ENCODE results near the gene GTF2E1.
"Not testable (repeated sequence)": the region's sequence is repeated elsewhere in the genome, so short reads cannot be mapped to it uniquely, and the experiment has no call there.

Gene GTF2E1

DNA sequence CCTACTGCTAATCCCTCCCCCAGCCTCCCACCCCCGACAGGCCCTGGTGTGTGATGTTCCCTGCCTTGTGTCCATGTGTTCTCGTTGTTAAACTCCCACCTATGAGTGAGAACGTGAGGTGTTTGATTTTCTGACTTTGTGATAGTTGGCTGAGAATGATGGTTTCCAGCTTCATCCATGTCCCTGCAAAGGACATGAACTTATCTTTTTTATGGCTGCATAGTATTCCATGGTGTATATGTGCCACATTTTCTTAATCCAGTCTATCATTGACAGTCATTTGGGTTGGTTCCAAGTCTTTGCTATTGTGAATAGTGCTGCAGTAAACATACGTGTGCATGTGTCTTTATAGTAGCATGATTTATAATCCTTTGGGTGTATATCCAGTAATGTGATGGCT lies 16.0 kb downstream of the GTF2E1 start:
- DNase-seq = not testable (repeated sequence)

DNA sequence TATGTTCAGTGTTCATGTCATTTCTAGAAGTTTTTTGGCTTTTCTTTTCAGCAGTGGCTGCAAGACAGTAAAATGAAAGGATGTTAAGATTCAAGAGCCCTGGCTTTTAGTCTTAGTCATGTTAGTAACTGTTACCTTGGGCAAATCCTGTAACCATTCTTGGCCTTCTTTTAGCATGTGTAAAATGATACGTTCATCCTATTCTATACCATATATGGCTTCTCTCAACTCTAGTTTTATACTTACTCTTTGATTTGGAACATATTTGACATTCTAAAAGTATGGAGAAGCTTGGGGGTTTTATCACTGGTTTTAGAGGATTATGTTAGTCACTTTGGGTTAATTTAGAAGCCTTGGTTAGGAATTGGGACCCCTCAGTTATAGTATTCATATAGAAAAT lies 20.1 kb downstream of the GTF2E1 start:
- DNase-seq = no peak

DNA sequence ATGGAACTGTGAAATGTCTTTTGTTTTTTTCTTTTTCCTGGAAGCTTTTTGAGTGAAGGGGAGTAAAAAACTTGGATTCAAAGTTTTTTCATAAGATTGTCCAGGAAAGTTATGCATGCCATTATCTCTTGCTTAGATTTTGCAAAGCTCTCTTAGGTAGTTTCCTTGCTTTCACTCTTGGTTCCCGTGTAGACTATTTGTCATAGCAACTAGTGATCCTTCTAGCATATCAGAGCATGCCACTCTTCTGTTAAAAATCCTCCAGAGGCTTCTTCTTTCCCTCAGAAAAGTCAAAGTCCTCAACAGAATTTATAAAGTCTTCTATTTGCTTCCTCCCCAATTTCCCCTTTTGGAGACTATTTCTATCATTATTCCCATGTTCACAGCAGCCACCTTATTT lies 21.1 kb downstream of the GTF2E1 start:
- peak; percentile 39 for DNase-seq

GRCh38 chr3:120764206-120764605 lies 21.7 kb downstream of the GTF2E1 start:
- no peak for DNase-seq

GRCh38 chr3:120765830-120766493 lies 23.4 kb downstream of the GTF2E1 start:
- DNase-seq = peak; percentile 21

- no peak for DNase-seq
These were observed 24.0 kb downstream of the GTF2E1 start for GRCh38 chr3:120766576-120766975.

GRCh38 chr3:120767106-120767505 lies 24.6 kb downstream of the GTF2E1 start:
- no peak for DNase-seq

GRCh38 chr3:120769436-120769835 lies 26.9 kb downstream of the GTF2E1 start:
- DNase-seq = no peak

DNA sequence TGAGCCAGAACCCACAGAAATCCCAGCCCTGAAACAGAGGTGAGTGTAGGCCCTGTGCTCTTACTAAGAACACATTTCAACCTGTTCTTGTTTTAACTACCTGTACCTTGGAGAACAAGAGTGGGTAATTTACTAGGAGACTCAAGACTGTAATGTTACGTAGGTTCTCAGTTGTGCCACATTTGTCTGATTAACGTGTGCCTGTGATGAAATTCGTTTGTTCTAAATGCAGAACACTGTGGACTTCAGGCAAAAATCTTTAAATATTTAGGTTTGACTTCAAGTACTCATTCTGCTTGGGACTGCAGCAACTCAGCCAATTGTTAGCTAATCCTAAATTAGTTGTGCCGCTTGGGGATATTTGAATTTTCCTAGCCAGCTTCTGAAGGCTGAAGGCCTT lies 28.3 kb downstream of the GTF2E1 start:
- DNase-seq = no peak

- no peak for DNase-seq
These were observed 29.5 kb downstream of the GTF2E1 start for GRCh38 chr3:120772081-120772480.

GRCh38 chr3:120773932-120774331 lies 31.4 kb downstream of the GTF2E1 start:
- peak; percentile 71 for DNase-seq

- no peak for DNase-seq
These were observed 32.9 kb downstream of the GTF2E1 start for GRCh38 chr3:120775411-120775810.

GRCh38 chr3:120778776-120779175 lies 36.2 kb downstream of the GTF2E1 start:
- DNase-seq = no peak

- DNase-seq = no peak
These were observed 38.4 kb downstream of the GTF2E1 start for GRCh38 chr3:120780977-120781376.

DNA sequence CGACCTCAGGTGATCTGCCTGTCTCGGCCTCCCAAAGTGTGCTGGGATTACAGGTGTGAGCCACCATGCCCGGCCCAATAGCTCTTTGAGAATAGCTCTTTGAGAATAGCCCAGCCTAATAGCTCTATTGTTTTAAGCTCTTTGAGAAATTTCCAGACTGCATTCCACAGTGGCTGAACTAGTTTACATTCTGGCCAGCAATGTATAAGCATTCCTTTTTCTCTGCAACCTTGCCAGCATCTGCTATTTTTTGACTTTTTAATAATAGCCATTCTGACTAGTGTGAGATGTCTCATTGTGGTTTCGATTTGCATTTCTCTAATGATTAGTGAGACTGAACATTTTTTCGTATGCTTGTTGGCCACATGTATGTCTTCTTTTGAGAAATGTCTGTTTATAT lies 43.3 kb downstream of the GTF2E1 start:
- DNase-seq = not testable (repeated sequence)

GRCh38 chr3:120791010-120791409 lies 48.5 kb downstream of the GTF2E1 start:
- no peak for DNase-seq

DNA sequence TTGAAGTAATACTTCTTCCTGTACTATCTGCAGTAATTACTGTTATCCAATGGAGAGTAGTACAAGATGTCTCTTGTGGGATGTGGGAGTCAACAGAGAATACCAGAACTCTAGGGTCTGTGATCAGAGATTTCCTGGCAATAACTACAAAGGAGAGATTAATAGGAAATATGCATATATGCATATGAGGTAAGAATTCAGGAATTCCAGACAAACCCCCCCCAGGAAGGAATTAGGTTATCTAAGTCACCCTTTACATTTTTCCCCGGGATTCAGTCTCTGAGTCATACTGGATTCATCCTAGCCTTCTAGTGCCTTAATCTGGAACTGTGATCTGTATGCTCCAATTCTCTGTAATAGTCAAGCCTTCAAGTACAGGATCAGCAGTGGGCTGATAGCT lies 49.4 kb downstream of the GTF2E1 start:
- DNase-seq = no peak

- no peak for DNase-seq
These were observed 51.1 kb downstream of the GTF2E1 start for GRCh38 chr3:120793601-120794000.

DNA sequence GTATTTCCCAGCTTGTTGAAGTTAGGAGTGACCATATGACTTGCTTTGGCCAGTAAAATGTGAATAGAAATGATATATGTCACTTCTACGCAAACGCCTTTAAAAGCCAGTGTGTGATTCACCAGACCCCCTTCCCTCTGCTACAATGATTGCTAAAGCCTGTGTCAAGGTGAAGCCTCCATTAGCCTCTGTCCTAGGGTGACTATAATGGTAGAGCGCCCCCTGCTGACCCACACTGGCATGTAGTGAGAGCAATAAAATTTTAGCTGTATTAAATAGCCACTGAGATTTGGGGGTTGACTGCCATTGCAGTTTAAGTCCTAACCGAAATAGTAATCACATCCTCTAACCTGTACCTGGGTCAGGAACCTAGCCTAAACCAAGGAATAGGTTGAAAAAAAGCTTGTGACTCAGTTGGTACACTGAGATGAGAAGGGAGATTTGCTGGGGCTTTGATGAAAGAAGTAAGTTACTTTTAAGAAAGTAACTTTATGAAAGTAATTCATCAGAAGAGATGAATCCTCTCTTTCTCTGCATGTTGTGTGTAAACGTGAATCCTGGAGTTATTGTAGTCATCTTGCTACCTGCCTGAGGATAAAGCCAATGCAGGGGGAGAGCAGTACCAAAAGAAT lies 52.6 kb downstream of the GTF2E1 start:
- DNase-seq = peak; percentile 87

- no peak for DNase-seq
These were observed 53.4 kb downstream of the GTF2E1 start for GRCh38 chr3:120795959-120796358.

DNA sequence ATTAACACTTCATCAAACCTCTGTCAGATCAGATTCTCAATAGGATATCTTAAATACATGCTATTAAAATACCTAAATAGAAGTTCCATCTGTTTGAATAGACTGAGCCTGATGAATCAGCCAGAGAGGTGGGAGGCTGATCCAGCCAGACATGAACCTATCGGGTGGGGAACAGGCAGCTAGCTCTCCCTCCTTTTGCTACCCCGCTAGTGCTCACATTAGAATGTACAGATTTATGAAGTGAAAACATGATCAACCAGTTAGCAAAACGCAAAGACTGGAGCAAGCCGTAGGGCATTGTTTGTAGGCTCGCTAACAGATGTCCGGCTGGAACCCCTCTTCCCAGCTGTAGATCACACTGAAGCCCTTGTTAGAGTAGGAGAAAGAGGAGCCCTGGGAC lies 54.4 kb downstream of the GTF2E1 start:
- DNase-seq = no peak

GRCh38 chr3:120797857-120798256 lies 55.3 kb downstream of the GTF2E1 start:
- no peak for DNase-seq

- DNase-seq = no peak
These were observed 55.8 kb downstream of the GTF2E1 start for GRCh38 chr3:120798346-120798745.

- DNase-seq = no peak
These were observed 58.1 kb downstream of the GTF2E1 start for GRCh38 chr3:120800625-120801024.

DNA sequence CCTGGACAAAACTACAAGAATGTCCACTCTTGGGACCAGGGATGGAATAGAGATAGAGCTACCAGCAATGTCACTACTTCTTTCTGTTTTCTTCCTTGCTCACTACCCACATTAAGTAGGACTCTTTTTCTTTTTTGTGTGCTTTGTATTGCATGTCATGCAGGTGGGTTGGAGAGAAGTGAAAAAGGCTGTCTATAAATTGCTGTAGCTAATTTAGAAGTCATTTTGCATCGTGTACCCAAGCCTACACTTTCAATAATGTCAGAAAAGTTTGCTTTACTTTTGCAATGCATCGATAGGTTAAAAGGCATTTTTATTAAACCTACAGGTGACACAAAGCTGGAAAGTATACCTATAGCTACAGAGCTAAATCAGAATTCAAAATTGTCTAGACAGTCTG lies 58.9 kb downstream of the GTF2E1 start:
- DNase-seq = no peak

All from OCI-M1 (cell line).